Midbrain (tissue), 1 donor: ENCODE results near the gene SERPINA10.

Experiments used
- DNase-seq: peaks from one replicate; lab custom pipeline; 2025; lab: John Stamatoyannopoulos, UW

SERPINA10 gene, protein sequence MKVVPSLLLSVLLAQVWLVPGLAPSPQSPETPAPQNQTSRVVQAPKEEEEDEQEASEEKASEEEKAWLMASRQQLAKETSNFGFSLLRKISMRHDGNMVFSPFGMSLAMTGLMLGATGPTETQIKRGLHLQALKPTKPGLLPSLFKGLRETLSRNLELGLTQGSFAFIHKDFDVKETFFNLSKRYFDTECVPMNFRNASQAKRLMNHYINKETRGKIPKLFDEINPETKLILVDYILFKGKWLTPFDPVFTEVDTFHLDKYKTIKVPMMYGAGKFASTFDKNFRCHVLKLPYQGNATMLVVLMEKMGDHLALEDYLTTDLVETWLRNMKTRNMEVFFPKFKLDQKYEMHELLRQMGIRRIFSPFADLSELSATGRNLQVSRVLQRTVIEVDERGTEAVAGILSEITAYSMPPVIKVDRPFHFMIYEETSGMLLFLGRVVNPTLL

DNA sequence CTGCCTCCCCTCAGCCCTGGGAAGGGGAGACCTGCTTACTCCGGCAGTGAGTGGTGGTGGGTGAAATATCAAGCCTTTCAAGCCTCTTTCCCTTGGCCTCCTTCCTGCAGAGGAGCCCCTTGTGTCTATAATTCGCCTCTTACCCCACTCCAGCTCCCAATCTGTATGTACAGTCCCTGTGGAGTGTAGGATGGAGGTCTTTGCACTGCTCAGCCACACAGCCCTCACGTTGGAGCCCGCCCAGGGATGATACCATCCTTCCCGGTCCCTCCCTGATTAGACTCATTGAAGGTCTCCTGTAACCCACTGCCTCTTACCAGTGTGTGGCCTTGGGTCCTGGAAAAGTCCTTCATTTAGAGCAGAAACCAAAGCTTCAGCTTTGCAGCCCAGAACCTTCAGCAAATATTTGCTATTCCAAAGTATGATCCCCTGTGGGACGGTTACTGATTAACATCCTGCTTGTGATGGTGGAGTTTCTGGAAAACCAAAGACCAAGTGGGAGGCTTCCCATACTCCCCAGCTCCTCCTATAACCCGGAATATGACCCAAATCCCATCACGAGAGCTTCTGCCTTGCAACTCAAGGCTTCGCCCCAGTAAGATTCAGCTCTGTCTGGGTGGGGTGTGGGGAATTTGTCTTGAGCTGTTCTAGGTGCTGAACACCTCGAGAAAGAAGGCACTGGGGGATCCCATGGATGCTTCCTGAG lies at the start of gene SERPINA10:
TSS of gene SERPINA10 (minus strand) at position 397 of the 706 bp plus-strand sequence. CDS start 2,675 bp downstream, outside the sequence.
- DNase-seq, result no peak

GRCh38 chr14:94342334-94342934 lies 49.4 kb upstream of the SERPINA10 start:
- no peak for DNase-seq

- DNase-seq, result no peak
Observed at GRCh38 chr14:94341656-94342333, 48.7 kb upstream of the SERPINA10 start.

DNA sequence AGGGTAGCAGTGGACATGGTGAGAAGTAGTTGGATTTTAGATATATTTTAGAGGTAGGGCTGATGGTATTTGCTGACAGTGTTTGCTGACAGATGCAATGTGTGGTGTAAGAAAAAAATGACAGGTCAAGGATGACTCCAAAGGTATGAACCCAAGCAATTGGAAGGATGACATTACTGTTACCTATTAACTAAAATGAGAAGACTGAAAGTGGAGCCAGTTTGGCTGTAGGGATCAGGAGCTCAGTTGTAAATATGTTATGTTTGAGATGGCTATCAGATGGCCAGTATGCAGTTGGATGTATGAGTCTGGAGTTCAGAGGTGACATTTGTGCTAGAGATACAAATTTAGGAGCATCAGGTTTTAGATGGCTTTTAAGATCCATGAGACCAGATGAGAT lies 47.5 kb upstream of the SERPINA10 start:
- DNase-seq, result no peak

GRCh38 chr14:94338023-94338422 lies 45.0 kb upstream of the SERPINA10 start:
- DNase-seq, result no peak

DNA sequence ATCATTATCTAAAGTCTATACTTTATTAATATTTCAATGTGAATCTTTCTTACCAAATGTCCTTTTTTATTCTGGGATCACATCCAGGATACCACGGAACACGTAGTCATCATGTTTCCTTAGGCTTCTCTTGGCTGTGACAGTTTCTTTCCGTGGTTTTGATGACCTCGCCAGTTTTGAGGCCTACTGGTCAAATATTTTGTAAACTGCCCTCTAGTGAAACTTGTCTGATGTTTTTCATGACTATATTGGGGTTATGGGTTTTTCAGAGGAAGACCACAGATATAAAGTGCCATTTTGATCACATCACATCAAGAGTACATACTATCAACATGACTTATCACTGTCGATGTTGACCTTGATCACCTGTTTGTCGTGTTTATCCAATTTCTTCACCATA lies 44.2 kb upstream of the SERPINA10 start:
- DNase-seq, result no peak

- DNase-seq, result no peak
Observed at GRCh38 chr14:94334872-94335271, 41.8 kb upstream of the SERPINA10 start.

DNA sequence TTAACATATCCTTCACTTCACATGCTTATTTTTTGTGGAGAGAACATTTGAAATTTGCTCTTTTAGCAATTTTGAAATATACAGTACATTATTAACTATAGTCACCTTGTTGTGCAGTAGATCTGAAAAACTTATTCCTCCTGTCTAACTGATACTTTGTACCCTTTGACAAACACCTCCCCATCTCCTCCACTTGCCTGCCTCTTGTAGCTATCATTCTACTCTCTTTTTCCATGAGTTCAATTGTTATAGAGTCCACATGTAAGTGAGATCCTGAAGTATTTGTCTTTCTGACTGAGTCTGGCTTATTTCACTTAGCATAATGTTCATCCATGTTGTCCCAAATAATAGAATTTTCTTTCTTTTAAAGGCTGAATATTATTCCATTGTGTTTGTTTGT lies 39.5 kb upstream of the SERPINA10 start:
- no peak for DNase-seq

- no peak for DNase-seq
Observed at GRCh38 chr14:94332063-94332583, 39.1 kb upstream of the SERPINA10 start.

DNA sequence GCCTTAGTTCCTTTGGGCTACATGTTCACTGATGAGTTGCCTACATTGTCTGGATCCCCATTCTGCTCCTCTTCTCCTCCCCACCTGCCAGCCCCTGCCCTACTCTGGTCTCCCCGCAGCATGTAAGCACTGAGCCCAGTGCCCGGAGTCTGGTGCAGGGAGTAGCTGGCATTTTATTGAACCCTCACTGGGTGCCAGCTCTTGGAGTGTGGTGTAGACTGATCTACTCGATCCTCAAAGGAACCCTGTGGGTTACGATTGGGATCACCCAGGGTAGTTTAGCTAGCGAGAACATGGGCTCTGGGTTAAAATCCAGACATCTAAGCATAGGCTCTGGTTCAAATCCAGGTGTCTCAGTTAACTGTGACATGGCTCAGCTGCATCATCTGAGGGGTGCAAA lies 38.4 kb upstream of the SERPINA10 start:
- no peak for DNase-seq

GRCh38 chr14:94330857-94331256 lies 37.8 kb upstream of the SERPINA10 start:
- DNase-seq, result no peak

DNA sequence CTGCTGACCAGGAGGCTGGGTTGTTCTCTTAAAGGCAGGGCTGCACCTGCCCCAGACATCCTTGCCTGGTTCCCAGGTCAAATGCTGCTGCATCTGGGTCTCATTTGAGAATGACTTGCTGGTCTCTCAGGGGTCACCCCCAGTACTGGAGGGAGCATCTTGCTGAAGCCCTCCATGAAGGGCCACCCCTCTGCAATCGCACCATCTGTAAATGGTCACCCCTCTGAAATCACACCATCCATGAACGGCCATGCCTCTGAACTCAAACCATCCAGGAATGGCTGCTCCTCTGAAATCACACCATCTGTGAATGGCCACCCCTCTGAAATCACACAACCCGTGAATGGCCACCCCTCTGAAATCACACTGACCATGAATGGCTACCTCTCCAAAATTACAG lies 37.4 kb upstream of the SERPINA10 start:
- DNase-seq, result no peak

DNA sequence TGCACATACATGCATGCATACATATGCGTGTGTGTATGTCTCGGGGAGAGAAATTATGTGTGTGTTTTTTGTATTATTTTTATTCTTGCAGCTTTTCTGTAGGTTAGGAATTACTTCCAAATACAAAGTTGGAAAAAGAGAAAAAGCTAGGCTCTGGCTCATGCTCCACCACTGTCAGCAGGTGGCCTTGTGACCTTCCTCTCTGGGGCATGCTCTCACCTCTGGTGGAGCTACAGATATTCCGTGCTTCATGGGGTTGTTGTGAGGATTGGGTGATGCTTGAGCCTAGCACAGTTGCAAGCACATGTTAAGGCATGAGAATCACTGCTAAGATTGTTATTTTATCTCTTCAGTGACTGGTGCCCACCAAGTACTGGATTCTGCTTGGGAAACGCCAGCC lies 36.8 kb upstream of the SERPINA10 start:
- DNase-seq, result no peak

GRCh38 chr14:94328196-94328595 lies 35.1 kb upstream of the SERPINA10 start:
- no peak for DNase-seq

DNA sequence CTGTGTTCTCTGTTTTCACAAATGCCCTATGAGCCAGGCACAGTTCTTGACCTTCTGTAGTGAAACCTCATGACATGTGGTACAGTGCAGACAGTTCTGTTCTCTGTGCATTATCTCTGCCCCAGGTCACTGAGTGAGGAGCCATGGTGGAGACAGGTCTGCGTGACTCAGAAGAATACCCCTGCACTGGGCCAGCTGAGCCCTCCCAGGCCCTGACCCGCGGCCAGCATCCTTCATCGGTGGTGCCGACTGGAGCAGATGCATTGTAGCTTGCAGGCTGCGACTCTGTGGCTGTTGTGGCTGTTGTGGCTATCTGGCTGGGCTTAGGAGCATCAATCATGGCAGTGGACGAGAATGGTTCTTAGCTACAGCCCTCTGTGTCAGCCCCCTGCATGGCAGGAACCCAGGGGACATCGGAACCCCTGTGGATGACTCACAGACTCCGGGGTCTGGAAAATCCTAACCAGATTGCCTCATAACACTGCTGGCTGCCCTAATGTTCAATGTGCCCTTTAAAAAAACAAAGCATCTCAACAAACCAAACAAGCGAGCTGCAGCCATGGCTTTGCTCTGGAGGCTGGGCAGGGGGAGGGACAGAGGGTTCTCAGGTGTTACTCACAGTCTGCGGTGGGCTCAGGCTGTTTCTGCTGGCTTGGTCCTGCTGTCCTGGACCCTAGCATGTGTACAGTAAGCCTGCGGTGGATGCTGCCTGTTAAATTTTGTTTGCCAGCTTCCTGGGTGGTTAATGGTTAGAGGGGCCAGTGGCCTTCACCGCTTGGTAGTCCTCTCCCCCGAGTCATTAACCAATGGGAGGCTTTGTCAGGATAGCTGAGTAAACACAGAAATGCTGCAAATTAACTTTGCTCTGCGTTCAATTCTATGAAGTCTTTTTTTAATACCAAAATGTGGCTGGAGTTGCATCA lies 29.8 kb upstream of the SERPINA10 start, which contains the start of gene SERPINA6:
TSS of gene SERPINA6 (minus strand) at position 689 of the 923 bp plus-strand sequence. CDS start 8,688 bp downstream, outside the sequence.
- no peak for DNase-seq

- no peak for DNase-seq
Observed at GRCh38 chr14:94321421-94322271, 28.6 kb upstream of the SERPINA10 start.

DNA sequence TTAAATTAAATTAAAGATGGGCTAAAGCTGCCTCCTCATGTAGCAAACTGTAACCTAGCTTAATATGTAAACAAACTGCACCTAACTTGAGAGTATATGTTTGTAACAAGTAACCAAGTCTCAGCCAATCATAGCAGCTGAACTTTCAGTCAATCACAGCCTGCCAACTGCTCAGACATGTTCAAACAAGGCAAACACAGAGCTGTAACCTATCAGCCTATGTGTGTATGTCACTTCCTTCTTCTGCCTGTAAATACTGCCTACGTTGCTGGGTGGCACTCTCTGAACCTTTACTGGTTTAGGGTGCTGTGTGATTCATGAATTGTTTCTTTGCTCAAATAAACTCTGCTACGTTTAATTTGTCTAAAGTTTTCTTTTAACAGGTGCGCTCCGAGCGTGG lies 27.2 kb upstream of the SERPINA10 start:
- DNase-seq, result no peak

GRCh38 chr14:94317259-94317658 lies 24.2 kb upstream of the SERPINA10 start:
- DNase-seq, result no peak

DNA sequence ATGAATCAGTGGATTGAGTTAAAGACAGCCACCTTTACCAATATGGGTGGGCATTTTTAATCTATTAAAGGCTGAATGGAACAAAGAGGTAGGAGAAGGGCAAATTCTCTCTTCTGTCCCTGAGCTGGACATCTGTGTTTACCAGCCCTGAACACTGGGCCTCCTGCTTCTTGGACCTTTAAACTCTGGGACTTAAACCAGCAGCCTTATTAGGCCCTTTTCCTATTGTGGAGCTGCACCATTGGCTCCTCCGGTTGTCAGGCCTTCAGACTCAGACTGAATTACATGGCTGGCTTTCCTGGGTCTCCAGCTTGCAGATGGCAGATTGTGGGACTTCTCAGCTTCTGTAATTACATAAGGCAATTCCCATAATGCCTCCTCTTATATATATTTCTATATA lies 23.6 kb upstream of the SERPINA10 start:
- DNase-seq, result no peak

- DNase-seq, result no peak
Observed at GRCh38 chr14:94314890-94315289, 21.8 kb upstream of the SERPINA10 start.
